Endothelial cell of coronary artery (primary cell): Measurements from ENCODE around the gene RAB43. TPM values are rescaled to one million over a fixed set of nuclear protein-coding genes. Genes with fewer than 3 reads are reported as not detected.

ENCODE experiments used
- total RNA-seq: library from RNA; depleted of rRNA; stranded (reverse); fragments of >200 nt; gene quantifications from 2 replicates; pipeline ENCODE4 v1.2.3, GENCODE V29; 2014

RAB43 gene
- total RNA-seq = 20.5 and 23.0 TPM in 2 replicates

DNA sequence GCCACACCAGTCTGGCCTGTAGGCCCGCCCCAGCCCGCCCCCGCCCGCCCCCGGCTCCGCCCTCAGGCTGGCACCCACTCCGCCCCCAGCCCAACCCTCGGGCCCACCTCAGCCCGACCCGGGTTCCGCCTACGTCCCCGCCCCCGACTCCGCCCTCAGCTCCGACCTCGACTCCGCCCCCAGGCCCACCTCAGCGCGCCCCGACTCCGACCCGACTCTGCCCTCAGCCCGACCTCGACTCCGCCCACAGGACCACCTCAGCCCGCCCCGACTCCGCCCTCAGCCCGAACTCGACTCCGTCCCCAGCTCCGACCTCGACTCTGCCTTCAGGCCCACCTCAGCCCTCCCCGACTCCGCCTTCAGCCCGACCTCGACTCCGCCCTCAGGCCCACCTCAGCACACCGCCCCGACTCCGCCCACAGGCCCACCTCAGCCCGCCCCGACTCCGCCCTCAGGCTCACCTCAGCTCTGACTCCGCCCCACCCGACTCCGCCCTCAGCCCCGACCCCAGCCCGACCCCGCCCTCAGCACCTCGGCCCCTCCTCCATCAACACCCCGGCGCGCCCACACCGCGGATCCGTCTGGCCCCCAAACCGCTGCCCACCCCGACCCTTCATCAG, at the start of gene RAB43:
RAB43 (minus strand) TSS at position 13 of the 620 bp plus-strand sequence. CDS start 315 bp downstream, outside the sequence.

GRCh38 chr3:129160891-129161859, 39.6 kb upstream of the RAB43 start, which contains the start of gene ISY1:
Gene ISY1, minus strand, starts transcription at chr3:129161063. Its CDS starts 88 bp downstream, at chr3:129160975.

GRCh38 chr3:129060276-129061022, 61.2 kb downstream of the RAB43 start, which contains the start of gene GP9:
Gene GP9, plus strand, starts transcription at chr3:129060779. Its CDS starts 961 bp downstream, at chr3:129061740.

Other genes starting within 250 kb of the RAB43 start
- gene ACAD9, start 242.2 kb downstream of the RAB43 start, total RNA-seq = 34.9 and 41.0 TPM in 2 replicates
- gene CFAP92, start 127.7 kb downstream of the RAB43 start, total RNA-seq = 0.09 TPM in 1 of 2 replicates, not detected in the other
- 0.18 and 0.19 TPM in 2 replicates for gene EFCC1, start 120.5 kb downstream of the RAB43 start, total RNA-seq
- gene GP9, start 61.0 kb downstream of the RAB43 start, total RNA-seq = not detected in 2 replicates
- gene ISY1, start 39.3 kb upstream of the RAB43 start, total RNA-seq = 37.3 and 42.9 TPM in 2 replicates
- 232 and 246 TPM in 2 replicates for gene CNBP, start 62.1 kb upstream of the RAB43 start, total RNA-seq
- 274 and 335 TPM in 2 replicates for gene COPG1, start 127.8 kb upstream of the RAB43 start, total RNA-seq
- gene HMCES, start 157.1 kb upstream of the RAB43 start, total RNA-seq = 20.3 and 20.8 TPM in 2 replicates